ENCODE measurements around the gene DOP1A. TPM values are rescaled to one million over a fixed set of nuclear protein-coding genes. Genes with fewer than 3 reads are reported as not detected.
A peak's percentile ranks its signal among the peaks of the same experiment; 100 is the strongest.
"Not testable (repeated sequence)": the region's sequence is repeated elsewhere in the genome, so short reads cannot be mapped to it uniquely, and the experiment has no call there.

DOP1A gene
- total RNA-seq, 1 experiment from 2014 or later = 31.9 TPM

DNA sequence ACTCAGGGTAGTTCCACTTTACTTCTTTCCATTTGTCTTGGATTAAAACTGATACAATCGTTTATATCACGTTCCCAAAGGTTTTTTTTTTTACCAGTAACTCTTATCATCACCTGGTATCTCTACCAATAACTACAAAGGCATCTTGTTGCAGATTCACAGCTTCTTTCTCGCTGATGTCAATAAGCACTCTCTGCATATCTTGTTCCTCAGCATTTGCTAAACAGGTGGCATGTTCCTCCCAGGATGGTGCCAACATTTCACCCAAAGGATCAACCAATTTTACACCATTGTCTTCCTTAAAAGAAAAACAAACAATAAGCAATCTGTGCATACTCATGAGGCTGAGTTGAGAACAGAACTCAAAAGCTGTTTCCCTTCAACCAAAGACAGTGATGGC, 121.0 kb downstream of the DOP1A start:
- TF ChIP-seq EZH2 (IDR thresholded peaks at IDR 0.05; ENCODE audit: borderline replicate concordance, low read depth, low read length, poor library complexity, severe bottlenecking) = no peak
- TF ChIP-seq, protein P1, sequence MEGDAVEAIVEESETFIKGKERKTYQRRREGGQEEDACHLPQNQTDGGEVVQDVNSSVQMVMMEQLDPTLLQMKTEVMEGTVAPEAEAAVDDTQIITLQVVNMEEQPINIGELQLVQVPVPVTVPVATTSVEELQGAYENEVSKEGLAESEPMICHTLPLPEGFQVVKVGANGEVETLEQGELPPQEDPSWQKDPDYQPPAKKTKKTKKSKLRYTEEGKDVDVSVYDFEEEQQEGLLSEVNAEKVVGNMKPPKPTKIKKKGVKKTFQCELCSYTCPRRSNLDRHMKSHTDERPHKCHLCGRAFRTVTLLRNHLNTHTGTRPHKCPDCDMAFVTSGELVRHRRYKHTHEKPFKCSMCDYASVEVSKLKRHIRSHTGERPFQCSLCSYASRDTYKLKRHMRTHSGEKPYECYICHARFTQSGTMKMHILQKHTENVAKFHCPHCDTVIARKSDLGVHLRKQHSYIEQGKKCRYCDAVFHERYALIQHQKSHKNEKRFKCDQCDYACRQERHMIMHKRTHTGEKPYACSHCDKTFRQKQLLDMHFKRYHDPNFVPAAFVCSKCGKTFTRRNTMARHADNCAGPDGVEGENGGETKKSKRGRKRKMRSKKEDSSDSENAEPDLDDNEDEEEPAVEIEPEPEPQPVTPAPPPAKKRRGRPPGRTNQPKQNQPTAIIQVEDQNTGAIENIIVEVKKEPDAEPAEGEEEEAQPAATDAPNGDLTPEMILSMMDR (conservative IDR thresholded peaks at IDR 0.05; ENCODE audit: low read depth, low read length) = no peak

GRCh38 chr6:83190626-83191025, 123.2 kb downstream of the DOP1A start:
- H3K36me3 ChIP-seq (ENCODE audit: insufficient read depth, low read length, poor library complexity, severe bottlenecking) = peaks cover 50% of the 10 kb centered on the region
- BruUV-seq (replicated peaks) = no TSS peak
- ChIA-PET CTCF (no interaction called here), POLR2A (ENCODE audit: low non-redundant PET) (no interaction called here)
- H3K27me3 ChIP-seq (replicated peaks; ENCODE audit: insufficient read depth, low read depth, low read length, poor library complexity) = no peaks in the 10 kb centered on the region
- H3K9me3 ChIP-seq (ENCODE audit: low read depth, low read length, poor library complexity, severe bottlenecking) = no peaks in the 10 kb centered on the region
- no peak overlapping the region for H3K4me3 ChIP-seq (ENCODE audit: low read depth, low read length, poor library complexity, severe bottlenecking)
- DNase-seq (ENCODE audit: low spot score) = no peak
- intact Hi-C loops (cut with micrococcal nuclease; ENCODE audit: unreplicated experiment) = no loop called here
- no peak overlapping the region for H3K27ac ChIP-seq (ENCODE audit: low read depth, low read length, poor library complexity, severe bottlenecking)
- TF ChIP-seq, protein P1 (conservative IDR thresholded peaks at IDR 0.05; ENCODE audit: low read depth, low read length) = no peak
- no peak for TF ChIP-seq EZH2 (IDR thresholded peaks at IDR 0.05; ENCODE audit: borderline replicate concordance, low read depth, low read length, poor library complexity, severe bottlenecking)
- peaks cover 12% of the 10 kb centered on the region for H3K4me1 ChIP-seq (ENCODE audit: insufficient read depth, low read length, poor library complexity, severe bottlenecking)

More for the DNA sequence above, 121.0 kb downstream of the DOP1A start:
- Histone ChIP-seq H3K4me3 (ENCODE audit: low read depth, low read length, poor library complexity, severe bottlenecking) (no peak overlapping the region), H3K36me3 (ENCODE audit: insufficient read depth, low read length, poor library complexity, severe bottlenecking) (peaks cover 67% of the 10 kb centered on the region), H3K9me3 (ENCODE audit: low read depth, low read length, poor library complexity, severe bottlenecking) (no peaks in the 10 kb centered on the region), H3K4me1 (ENCODE audit: insufficient read depth, low read length, poor library complexity, severe bottlenecking) (peaks cover 12% of the 10 kb centered on the region), H3K27me3 (replicated peaks; ENCODE audit: insufficient read depth, low read depth, low read length, poor library complexity) (no peaks in the 10 kb centered on the region), H3K27ac (ENCODE audit: low read depth, low read length, poor library complexity, severe bottlenecking) (no peak overlapping the region)
- DNase-seq (ENCODE audit: low spot score) = no peak
- CTCF ChIA-PET = no interaction called here
- no TSS peak for BruUV-seq (replicated peaks)
- POLR2A ChIA-PET (ENCODE audit: low non-redundant PET) = no interaction called here
- intact Hi-C loops (cut with micrococcal nuclease; ENCODE audit: unreplicated experiment) = no loop called here

GRCh38 chr6:83191974-83192373, 124.5 kb downstream of the DOP1A start:
- H3K9me3 ChIP-seq (ENCODE audit: low read depth, low read length, poor library complexity, severe bottlenecking); POLR2A ChIA-PET (ENCODE audit: low non-redundant PET); BruUV-seq (replicated peaks); CTCF ChIA-PET; DNase-seq (ENCODE audit: low spot score); H3K27me3 ChIP-seq (replicated peaks; ENCODE audit: insufficient read depth, low read depth, low read length, poor library complexity); intact Hi-C loops (cut with micrococcal nuclease; ENCODE audit: unreplicated experiment): not testable (repeated sequence)
- Histone ChIP-seq H3K36me3 (ENCODE audit: insufficient read depth, low read length, poor library complexity, severe bottlenecking) (peaks cover 36% of the 10 kb centered on the region), H3K4me3 (ENCODE audit: low read depth, low read length, poor library complexity, severe bottlenecking) (peak overlapping the region; percentile 83), H3K27ac (ENCODE audit: low read depth, low read length, poor library complexity, severe bottlenecking) (peak overlapping the region; percentile 76), H3K4me1 (ENCODE audit: insufficient read depth, low read length, poor library complexity, severe bottlenecking) (peaks cover 12% of the 10 kb centered on the region)

GRCh38 chr6:83192456-83192855, 125.0 kb downstream of the DOP1A start:
- peak overlapping the region; percentile 76 for H3K27ac ChIP-seq (ENCODE audit: low read depth, low read length, poor library complexity, severe bottlenecking)
- H3K4me1 ChIP-seq (ENCODE audit: insufficient read depth, low read length, poor library complexity, severe bottlenecking) = peaks cover 12% of the 10 kb centered on the region
- H3K9me3 ChIP-seq (ENCODE audit: low read depth, low read length, poor library complexity, severe bottlenecking) = no peaks in the 10 kb centered on the region
- ChIA-PET CTCF (no interaction called here), POLR2A (ENCODE audit: low non-redundant PET) (no interaction called here)
- intact Hi-C loops (cut with micrococcal nuclease; ENCODE audit: unreplicated experiment) = no loop called here
- TF ChIP-seq, protein P1 (conservative IDR thresholded peaks at IDR 0.05; ENCODE audit: low read depth, low read length) = no peak
- TF ChIP-seq EZH2 (IDR thresholded peaks at IDR 0.05; ENCODE audit: borderline replicate concordance, low read depth, low read length, poor library complexity, severe bottlenecking) = no peak
- H3K36me3 ChIP-seq (ENCODE audit: insufficient read depth, low read length, poor library complexity, severe bottlenecking) = peaks cover 32% of the 10 kb centered on the region
- no peaks in the 10 kb centered on the region for H3K27me3 ChIP-seq (replicated peaks; ENCODE audit: insufficient read depth, low read depth, low read length, poor library complexity)
- no peak for DNase-seq (ENCODE audit: low spot score)
- no TSS peak for BruUV-seq (replicated peaks)
- peak overlapping the region; percentile 83 for H3K4me3 ChIP-seq (ENCODE audit: low read depth, low read length, poor library complexity, severe bottlenecking)
